GM12878 (cell line): ENCODE data around the gene MPP2.

Source experiments
- EP300 ChIP-seq, 2 experiments: fragments of 150-350 bp in 1 of 2; IDR thresholded peaks; 2 replicates each; pipeline ENCODE4 v1.6.1; 2011 to 2012; ENCODE audit warnings: low read depth in 2 of 2, low read length in 2 of 2, borderline replicate concordance in 1 of 2, improper control_type of control experiment in 1 of 2, inconsistent platforms in 1 of 2; ENCODE audit not compliant: control insufficient read depth in 1 of 2
- EZH2 ChIP-seq: IDR thresholded peaks from 2 replicates; pipeline ENCODE4 v1.6.1; 2012; ENCODE audit warnings: low read depth, mild to moderate bottlenecking, control low read depth, inconsistent platforms, low read length, borderline replicate concordance; ENCODE audit not compliant: control insufficient read depth
- HDAC6 ChIP-seq: fragments of 200-600 bp; sonication (generic); IDR thresholded peaks from one replicate; pipeline ENCODE4 v1.8.0; 2017; ENCODE audit warnings: antibody characterized with exemption; ENCODE audit not compliant: unreplicated experiment
- POLR2AphosphoS5 ChIP-seq: IDR thresholded peaks from 2 replicates; pipeline ENCODE4 v1.6.1; 2011; ENCODE audit warnings: mild to moderate bottlenecking, low read length, inconsistent platforms
- RB1 ChIP-seq: fragments of 450-650 bp; formaldehyde crosslinking; IDR thresholded peaks from 2 replicates; pipeline ENCODE4 v1.6.1; 2017; ENCODE audit warnings: mild to moderate bottlenecking, borderline replicate concordance
- RBBP5 ChIP-seq: fragments of 200-600 bp; sonication (generic); conservative IDR thresholded peaks from 2 replicates; pipeline ENCODE4 v1.6.1; 2016
- ZNF274 ChIP-seq: IDR thresholded peaks from one replicate; pipeline ENCODE4 v1.8.0; 2011; ENCODE audit not compliant: insufficient read length, insufficient read depth
- TF ChIP-seq, protein P1 (sequence below), 3 experiments: IDR thresholded peaks in 2 of 3; conservative IDR thresholded peaks in 1 of 3; 2 replicates each; pipeline ENCODE4 v1.5.1; 2011; ENCODE audit warnings: low read depth in 3 of 3, low read length in 3 of 3, mild to moderate bottlenecking in 3 of 3, control low read depth in 2 of 3, moderate library complexity in 2 of 3, inconsistent platforms in 1 of 3, mixed read lengths in 1 of 3; ENCODE audit not compliant: control insufficient read depth in 2 of 3, insufficient read depth in 1 of 3; ENCODE audit errors: extremely low read depth in 1 of 3

DNA sequence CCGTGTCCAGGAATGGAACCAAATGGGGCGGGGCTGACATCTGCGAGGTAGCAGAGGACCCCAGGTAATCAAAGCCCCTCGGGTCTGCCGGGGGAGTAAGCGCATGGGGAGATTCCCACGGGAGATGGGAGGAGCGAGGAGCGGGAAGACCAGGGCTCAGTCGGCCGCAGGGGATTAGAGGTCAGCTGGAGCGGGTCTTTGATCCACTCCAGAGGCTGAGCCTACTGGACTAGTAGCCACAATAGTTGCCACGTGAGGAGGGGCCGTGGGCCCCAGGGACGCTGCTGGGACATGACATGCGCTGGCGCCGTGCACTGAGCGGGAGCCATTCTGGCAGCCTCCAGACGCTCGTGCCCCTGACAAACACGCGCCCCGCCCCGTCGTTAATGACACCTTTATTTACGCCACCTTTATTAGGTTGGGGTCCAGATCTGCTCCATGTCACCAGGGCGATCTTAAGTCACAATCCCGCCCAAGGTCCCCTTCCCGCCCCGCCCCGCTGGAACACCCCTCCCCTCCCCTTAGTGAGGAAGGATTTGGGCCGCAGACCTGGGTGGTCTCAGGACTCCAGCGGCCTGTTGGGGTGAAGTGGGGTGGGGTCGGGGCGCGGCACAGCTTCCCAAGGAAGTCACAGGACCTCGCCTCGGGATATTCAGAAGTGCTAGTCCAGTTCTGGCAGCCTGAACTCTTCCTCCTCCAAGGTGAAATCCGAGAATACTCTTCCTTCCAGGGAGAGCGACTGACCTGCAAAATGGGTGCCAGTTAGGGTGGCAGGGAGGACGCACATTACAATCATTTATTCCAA is 19.9 kb upstream of the MPP2 start:
- TF ChIP-seq RB1 (no peak), EP300 (IDR thresholded peaks at IDR 0.05; ENCODE audit: borderline replicate concordance in 1 of 2, control insufficient read depth in 1 of 2, low read depth in 2 of 2, low read length in 2 of 2) (no peak), ZNF274 (no peak), HDAC6 (no peak), POLR2AphosphoS5 (no peak), EZH2 (no peak), RBBP5 (no peak)
- TF ChIP-seq, protein P1, sequence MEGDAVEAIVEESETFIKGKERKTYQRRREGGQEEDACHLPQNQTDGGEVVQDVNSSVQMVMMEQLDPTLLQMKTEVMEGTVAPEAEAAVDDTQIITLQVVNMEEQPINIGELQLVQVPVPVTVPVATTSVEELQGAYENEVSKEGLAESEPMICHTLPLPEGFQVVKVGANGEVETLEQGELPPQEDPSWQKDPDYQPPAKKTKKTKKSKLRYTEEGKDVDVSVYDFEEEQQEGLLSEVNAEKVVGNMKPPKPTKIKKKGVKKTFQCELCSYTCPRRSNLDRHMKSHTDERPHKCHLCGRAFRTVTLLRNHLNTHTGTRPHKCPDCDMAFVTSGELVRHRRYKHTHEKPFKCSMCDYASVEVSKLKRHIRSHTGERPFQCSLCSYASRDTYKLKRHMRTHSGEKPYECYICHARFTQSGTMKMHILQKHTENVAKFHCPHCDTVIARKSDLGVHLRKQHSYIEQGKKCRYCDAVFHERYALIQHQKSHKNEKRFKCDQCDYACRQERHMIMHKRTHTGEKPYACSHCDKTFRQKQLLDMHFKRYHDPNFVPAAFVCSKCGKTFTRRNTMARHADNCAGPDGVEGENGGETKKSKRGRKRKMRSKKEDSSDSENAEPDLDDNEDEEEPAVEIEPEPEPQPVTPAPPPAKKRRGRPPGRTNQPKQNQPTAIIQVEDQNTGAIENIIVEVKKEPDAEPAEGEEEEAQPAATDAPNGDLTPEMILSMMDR (IDR thresholded peaks at IDR 0.05 in 2 of 3, conservative IDR thresholded peaks at IDR 0.05 in 1 of 3; ENCODE audit: control insufficient read depth in 2 of 3, extremely low read depth in 1 of 3, insufficient read depth in 1 of 3, low read depth in 3 of 3, low read length in 3 of 3): no peak
